IPS DF 19.7 (cell line): Measurements from ENCODE around the gene TTLL8.
"Not testable (repeated sequence)": the region's sequence is repeated elsewhere in the genome, so short reads cannot be mapped to it uniquely, and the experiment has no call there.

Experiments
- DNase-seq: peaks from one replicate; pipeline ENCODE4 v3.0.0-alpha.2; 2013; ENCODE audit warnings: low read depth, low spot score

Gene TTLL8

GRCh38 chr22:50058061-50058905, at the start of gene TTLL8:
TSS of gene TTLL8 (minus strand) at chr22:50058298.
- no peak for DNase-seq

- DNase-seq: no peak
Observed at GRCh38 chr22:50107529-50107928, 49.4 kb upstream of the TTLL8 start.

- DNase-seq: no peak
Observed at GRCh38 chr22:50105208-50106100, 47.4 kb upstream of the TTLL8 start.

DNA sequence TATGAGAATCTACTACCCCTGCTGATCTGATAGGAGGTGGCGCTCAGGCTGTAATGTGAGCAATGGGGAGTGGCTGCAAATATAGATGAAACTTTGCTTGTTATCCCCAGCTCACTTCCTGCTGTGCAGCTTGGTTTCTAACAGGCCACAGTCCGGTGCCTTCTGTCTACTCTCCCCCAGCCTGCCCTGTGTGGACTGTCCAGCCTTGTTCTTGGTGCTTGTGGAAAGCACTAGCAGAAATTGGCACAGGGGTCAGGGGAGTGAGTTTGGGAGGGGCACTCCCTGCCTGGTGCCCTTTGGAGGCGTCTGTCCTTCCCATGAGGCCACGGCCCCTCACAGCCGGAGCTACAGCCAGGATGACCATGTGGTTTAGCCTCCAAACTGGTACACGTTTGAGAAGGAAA, 46.0 kb upstream of the TTLL8 start:
- no peak for DNase-seq

DNA sequence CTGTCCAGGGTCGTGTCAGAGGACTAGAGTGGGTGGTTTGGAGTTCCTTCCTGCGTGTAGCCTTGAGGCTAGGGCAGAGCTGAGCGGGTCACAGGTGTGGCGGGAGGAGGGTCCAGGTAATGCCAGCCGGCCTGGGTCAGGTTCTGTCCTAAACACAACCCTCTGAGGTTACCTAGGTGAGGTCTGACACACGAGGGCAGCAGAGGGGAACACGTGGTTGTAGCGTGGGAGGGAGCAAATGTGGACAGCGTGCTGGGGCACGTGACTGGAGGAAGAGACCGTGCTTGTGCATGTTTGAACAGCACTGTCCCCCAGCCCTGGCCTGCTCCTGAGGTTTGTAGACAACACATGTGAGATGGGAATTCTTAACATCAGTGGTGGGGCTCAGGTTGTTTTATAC, 44.8 kb upstream of the TTLL8 start:
- DNase-seq: no peak

- DNase-seq: no peak
Observed at GRCh38 chr22:50101870-50102565, 43.9 kb upstream of the TTLL8 start.

DNA sequence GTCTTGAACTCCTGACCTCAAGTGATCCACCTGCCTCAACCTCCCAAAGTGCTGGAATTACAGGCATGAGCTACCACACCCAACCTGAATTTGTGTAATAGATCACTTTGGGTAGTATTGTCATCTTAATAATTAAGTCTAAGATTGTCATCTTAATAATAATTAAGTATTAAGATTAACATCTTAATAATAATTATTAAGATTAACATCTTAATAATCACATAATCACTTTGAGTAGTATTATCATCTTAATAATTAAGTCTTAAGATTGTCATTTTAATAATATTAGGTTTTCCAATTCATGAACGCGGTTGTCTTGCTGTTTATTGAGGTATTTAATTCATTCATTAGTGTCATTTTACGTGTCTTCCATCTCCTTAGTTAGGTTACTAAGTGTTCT, 40.0 kb upstream of the TTLL8 start:
- DNase-seq: no peak

- DNase-seq: no peak
Observed at GRCh38 chr22:50092342-50092741, 34.2 kb upstream of the TTLL8 start.

GRCh38 chr22:50091092-50091768, 33.1 kb upstream of the TTLL8 start:
- no peak for DNase-seq

- DNase-seq: no peak
Observed at GRCh38 chr22:50090412-50090714, 32.3 kb upstream of the TTLL8 start.

DNA sequence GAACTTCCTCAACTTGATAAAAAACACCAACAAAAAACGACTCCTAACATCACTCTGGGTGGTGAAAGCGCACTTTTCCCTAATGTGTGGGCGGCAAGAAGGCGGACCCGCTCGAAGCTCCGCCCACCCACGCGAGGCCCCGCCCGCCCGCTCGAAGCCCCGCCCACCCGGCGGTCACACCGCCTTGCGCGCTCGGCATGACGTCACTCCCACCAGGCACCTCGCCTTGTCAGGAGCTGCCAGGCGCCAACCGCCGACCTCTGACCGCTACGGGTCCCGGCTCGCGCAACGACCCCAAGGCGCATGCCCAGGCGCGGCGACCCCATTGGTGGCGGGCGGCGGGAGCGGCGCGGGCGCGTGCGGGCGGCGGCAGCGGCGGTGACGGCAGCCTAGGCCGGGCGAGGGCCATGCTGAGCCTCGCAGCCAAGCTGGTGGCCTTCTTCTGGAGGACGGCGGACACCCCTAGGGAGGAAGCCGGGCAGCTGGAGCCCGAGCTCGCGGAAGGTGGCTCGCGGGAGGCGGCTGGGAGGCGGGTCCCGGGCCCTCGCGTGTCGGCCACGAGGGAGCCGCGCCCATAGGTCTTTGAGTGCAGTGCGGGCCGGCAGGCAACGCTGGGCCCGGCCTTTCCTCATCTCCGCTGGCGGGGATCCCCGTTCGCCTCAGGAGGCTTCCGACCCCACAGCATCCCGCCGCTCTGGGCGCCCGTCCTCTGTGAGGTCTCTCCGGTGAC, 31.7 kb upstream of the TTLL8 start, which contains the start of gene MOV10L1:
Gene MOV10L1 (plus strand): TSS at position 325 of the 730 bp plus-strand sequence. CDS start 83 bp downstream, at position 408.
- no peak for DNase-seq

GRCh38 chr22:50089231-50089630, 31.1 kb upstream of the TTLL8 start:
- DNase-seq: no peak

DNA sequence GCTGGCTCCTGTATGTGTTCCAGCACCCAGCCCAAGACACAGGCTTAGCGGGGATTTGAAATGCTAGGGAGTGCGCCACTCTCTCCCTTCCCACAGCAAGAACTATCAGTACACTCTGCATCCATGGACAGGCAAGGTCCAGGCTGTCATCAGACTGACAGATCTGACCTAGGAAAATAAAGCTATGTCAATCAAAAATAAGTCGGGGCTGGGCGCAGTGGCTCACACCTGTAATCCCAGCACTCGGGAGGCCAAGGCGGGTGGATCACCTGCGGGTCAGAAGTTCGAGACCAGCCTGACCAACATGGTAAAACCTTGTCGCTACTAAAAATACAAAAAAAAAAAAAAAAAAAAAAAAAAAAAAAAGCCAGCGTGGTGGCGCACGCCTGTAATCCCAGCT, 30.0 kb upstream of the TTLL8 start:
- no peak for DNase-seq

DNA sequence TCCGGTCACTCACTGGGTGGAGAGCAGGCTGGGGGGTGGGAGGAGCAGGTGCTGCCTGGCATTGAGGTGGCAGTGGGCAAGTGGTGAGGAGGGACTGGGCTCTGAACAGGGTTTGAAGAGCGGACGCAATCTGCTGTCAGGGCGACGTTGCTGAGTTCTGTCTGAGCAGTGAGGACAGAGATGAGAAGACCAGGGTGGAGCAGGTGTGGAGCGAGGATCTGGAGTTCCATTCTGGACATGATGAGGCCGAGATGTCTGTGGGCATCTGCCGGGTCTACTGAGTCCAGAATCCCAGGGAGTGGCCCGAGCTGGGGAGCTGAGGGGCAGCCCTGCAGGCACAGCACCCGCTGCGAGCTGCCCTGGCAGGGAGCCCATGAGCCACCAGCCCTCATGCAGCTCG, 29.5 kb upstream of the TTLL8 start:
- no peak for DNase-seq

DNA sequence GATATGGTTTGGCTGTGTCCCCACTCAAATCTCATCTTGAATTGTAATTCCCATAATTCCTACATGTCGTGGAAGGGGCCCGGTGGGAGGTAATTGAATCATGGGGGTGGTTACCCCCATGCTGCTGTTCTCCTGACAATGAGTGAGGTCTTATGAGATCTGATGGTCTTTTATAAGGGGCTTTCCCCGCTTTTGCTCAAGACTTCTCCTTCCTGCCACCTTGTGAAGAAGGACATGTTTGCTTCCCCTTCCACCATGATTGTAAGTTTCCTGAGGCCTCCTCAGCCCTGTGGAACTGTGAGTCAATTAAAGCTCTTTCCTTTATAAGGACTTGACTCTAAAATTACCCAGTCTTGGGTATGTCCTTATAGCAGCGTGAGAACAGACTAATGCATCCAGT, 28.9 kb upstream of the TTLL8 start:
- not testable (repeated sequence) for DNase-seq

- DNase-seq: no peak
Observed at GRCh38 chr22:50086526-50086925, 28.4 kb upstream of the TTLL8 start.

- no peak for DNase-seq
Observed at GRCh38 chr22:50085211-50085972, 27.3 kb upstream of the TTLL8 start, which contains the start of gene MLC1. TSS of gene MLC1 (minus strand) at chr22:50085426. CDS start at chr22:50084902, 524 bp downstream.

DNA sequence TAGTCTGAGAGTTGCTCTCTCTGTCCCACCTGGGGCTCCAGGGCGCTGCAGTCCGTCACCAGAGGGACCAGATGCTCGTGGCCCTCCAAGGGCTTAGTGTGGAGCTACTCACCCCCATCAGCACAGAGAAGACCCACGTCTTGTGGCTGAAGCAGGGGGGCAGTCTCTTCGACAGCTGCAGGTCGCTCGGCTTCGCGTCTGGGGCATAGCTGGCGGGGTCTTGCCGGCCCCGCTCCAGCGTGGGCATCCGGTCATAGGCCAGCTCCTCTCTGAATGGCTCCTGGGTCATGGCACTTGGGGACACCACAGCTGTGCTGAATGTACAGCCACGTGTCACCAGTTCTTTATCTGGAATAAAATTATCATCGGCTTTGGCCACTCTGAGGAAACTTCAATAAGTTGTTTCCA, 26.5 kb upstream of the TTLL8 start:
- no peak for DNase-seq

- no peak for DNase-seq
Observed at GRCh38 chr22:50084080-50084477, 26.0 kb upstream of the TTLL8 start.
